Stimulated activated CD8-positive, alpha-beta memory T cell treated with anti-CD3 and anti-CD28 coated beads, Interleukin-15, amount 100 ng/mL, for 48 hours (primary cell): ENCODE measurements around the gene TSPAN15.
"Not testable (repeated sequence)": the region's sequence is repeated elsewhere in the genome, so short reads cannot be mapped to it uniquely, and the experiment has no call there.

ENCODE experiments used
- DNase-seq, 2 donors: peaks; one replicate each; pipeline ENCODE4 v3.0.0-alpha.2; 2020; ENCODE audit warnings: low read depth in 2 of 2

Gene TSPAN15

DNA sequence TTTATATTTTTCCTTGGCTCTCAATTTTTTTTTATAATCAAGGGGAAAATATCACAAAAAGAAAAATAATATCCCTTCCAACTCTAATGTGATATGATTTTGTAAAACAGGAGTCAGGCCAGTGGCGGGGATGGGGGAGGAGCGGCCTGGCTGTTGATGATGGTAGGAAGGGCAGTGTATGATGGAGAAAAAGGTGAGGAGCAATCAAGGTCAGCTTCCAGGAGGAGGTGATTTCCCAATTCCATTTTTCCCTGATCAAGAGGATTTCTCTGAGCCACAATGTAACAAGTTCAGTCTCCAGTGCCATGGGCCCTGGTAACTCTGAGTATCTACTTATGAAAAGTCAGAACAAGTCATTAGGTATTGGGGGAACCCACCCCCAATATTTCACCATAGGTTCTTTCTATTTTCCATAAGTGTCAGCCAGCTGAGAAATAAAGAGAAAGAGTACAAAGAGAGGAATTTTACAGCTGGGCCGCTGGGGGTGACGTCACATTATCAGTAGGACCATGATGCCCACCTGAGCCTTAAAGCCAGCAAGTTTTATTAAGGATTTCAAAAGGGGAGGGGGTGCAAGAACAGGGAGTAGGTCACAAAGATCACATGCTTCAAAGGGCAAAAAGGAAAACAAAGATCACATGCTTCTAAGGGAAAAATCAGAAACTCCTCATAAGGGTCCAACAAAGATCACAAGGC, 37.0 kb downstream of the TSPAN15 start:
- not testable (repeated sequence) for DNase-seq

DNA sequence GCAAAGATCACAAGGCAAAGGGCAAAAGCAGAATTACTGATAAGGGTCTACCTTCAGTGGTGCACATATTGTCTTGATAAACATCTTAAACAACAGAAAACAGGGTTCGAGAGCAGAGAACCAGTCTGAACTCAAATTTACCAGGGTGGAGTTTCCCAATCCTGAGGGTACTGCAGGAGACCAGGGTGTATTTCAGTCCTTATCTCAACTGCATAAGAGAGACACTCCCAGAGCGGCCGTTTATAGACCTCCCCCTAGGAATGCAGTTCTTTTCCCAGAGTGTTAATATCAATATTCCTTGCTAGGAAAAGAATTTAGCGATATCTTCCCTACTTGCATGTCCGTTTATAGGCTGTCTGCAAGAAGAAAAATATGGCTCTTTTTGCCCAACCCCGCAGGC, 37.6 kb downstream of the TSPAN15 start:
- DNase-seq, result not testable (repeated sequence)

DNA sequence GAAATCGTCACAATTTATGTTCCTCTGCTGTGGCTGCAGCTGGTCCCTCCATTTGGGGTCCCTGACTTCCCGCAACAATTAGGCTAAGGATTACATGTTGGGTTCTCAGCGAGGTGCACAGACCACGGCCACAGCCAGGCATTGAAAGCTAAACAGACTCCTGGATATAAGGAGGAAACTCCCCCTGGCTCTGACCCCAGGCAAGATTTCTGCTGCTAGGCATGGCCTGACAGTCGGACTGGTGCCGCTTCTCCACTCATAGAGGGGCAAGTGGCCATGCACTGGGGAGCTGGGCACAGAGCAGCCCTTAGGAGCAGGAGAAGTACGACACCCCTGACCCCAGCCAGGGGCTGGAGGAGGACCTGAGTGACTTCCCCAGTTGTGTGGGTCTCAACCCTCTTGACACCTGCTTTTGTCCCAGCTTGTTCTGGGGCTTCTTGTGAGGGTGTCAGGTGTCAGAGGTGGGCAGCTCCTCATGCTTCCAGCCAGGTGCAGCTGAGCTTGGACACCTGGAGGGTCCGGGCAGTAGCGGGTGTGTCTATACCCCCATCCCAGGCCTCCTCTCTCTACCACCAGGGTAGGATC, 38.3 kb downstream of the TSPAN15 start:
- DNase-seq, result no peak

DNA sequence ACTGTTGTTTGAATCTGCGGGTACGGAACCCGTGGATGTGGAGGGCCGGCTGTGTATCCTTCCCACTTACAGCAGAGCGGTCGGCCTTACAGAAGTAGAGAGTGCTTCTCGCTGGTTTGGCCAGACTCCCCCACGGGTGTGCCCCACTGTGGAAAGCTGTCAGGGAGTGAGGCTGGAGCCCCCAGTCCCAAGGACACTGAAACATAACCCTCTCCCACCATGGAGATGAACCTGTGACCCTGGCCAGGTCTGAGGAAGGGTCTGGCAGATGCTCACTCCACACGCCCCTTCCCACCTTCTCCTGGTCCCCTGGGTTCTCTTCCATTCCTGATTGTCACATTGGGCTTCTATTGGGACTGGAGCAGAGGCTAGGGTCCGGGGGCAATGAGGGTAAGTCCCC, 39.6 kb downstream of the TSPAN15 start:
- no peak for DNase-seq

DNA sequence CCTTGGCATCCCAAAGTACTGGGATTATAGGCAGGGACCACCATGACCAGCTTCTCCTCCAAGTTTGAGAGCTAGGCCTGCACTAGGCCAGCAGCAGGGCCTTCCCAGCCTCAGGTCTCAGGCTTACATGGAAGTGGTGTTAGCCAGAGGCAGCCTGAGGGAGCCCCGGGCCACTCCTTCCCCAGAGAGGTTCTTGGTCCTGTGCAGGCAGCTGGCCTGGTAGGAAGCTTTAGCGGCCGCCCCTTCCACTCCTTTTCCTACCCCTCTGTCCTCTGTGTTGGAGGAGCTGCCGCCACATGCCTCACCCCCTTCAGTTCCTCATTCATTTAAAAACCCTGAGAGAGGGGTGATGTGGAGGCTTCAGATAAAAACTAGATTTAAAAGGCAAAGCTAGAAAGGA, 40.3 kb downstream of the TSPAN15 start:
- DNase-seq, result no peak

DNA sequence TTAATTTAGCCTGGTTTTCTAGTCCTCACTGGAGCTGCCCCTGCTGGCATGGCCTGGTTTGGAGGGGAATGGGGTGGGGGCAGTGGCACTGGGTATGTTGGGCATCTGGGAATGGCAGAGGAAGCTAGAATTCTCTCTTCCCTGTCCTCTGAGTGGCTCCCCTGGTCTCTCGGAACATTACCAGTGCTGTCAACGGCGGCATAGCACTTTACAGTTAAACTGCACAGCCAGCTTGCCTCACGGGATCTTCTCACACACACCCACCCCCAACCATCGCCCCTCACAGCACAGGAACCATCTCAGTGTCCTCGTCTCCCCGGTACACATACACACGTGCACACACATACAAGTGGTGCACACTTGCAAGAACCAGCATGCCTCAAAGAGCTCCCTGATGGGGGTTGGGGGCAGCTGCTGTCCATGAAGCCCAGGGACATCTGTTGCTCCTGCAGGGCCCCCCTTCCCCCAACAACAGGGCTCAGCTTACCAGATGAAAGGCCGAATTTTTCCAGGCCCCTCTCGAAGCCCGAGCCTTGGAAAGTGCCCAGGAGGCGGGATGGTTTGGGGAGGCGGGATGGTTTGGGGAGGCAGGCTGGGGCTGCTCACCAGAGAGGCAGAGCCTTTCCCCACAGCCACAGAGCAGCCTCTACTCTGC, 41.0 kb downstream of the TSPAN15 start:
- DNase-seq, result no peak

DNA sequence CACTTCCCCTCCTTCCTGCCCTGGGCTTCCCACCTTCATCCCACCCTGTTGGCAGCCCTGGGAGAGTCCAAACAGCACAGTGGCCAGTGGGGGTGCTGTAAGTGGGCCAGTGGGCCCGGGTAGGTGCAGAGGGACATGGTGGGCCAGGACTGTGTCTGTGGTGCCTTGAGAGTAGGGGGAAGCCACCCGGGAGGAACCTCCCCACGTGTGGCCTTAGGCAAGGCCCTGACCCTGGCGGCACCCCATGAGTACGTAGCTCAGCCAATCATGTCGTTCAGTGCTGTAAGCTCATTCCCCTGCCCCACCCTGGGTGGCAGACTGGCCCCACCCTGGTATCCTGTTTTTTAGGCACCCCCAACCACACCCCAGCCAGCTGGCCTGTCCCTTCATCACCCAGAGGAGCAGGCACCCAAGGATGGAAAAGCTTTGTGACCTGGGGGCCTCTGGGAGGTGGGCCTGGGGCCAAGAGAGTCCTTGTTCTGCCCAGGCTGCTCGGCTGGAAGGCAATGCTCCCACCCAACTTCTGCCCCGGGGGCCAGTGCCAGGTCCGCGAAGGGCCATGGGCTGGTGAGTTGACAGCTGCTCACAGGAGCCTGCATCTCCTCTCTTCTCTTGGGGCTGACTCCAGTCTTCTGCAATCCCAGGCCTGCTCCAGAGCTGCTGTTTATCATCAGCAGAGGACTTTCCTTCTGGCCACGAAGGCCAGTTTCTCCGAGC, 41.6 kb downstream of the TSPAN15 start:
- no peak for DNase-seq

DNA sequence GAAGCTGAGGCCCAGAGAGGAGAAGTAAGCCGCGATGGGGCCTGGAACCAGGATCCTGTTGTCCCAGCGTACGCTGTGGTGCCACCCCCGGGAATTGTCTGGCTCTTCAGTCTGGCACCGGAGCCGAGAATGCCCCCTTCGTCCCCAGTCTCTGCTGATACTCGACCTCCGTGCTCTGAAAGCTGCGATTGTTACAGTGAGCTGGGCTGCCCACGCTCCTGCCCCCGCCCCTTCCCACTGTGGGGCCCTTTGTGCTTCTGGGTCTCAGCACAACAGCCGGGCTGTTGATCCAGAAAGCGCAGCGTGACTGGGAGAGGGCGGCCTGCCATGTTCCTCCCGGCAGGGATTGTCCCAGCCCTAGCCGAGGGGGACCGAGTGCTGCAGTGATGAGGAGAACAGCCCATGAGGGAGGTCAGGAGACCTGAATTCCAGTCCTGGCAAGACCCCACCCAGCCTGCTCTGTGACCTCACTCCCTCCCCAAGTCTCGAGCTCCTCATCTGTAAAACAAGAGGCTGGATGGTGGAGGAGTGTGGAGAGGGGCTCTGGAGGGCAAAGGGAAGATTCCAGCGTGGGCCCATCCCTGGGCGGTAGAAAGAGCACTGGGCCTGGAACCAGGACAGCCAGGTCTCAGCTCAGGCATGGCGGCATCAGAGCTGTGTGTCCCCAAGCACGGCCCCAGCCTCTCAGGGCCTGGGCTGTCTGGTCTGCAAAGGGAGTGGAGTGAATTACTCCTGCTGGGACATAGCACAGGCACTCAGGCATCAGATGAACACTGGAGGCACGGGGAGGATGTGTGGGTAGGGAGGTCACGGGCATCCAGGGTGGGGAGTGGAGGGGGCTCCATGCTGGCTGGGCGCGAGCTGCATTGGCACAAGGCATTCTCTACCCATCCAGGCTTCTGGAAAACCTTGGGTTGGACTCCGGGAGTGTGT, 43.6 kb downstream of the TSPAN15 start:
- no peak for DNase-seq

DNA sequence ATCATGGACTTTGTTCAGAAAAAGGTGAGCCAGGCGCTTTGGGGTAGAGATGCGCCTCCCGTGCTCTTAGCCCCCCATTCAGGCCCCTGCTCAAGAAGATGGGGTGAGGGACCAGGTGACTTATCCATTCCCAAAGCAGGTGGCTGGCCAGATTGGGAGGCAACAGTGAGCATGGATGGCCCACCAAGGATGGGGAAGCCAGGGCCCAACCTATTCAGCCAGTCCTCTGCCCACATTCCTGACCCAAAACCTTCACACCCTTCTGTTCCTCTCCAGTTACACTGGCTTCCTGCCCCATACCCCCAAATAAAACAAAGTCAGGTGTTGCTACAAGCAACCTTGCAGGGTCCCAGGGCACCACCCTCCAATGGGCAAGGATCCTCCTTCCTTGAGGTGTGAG, 44.4 kb downstream of the TSPAN15 start:
- no peak for DNase-seq

DNA sequence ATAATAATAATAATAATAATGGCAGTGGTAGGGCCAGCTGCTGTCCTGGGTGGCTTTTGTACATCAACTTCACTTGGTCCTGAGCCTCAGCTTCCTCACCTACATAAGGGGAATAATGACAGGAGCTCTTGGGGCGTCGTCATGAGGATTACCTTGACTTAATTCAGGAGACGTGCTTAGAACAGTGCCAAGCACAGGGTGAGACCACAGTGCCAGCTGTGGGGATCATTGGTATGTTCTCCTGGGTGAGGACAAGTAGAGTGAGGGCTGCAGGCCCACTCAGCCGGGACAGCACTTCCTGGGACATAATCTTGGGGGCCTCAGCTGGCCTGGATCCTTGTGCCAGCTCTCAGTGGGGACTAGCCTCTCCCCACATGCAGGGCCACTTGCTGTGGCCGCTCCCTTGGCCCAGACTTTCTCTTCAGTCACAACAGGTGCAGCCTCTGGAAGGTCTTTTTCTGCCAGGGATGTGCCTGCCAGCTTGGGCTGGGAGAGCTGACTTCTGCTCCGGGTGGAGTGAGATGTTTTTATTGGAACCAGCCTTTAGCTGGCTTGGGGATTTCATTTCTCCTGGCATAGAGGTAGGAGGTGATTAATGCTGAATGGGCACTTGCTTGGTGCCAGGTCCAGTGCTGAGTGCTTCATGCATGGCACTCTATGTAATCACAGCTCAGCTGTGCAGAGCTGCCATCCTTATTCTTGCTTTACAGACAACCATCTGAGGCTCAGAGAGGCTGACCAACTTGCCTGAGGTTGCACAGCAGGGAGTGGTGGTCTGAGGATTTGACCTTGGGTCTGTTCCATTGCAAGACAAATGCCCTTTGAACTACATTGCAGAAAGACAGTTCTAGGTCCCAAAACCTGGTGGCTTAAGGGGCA, 45.3 kb downstream of the TSPAN15 start:
- DNase-seq, result no peak

DNA sequence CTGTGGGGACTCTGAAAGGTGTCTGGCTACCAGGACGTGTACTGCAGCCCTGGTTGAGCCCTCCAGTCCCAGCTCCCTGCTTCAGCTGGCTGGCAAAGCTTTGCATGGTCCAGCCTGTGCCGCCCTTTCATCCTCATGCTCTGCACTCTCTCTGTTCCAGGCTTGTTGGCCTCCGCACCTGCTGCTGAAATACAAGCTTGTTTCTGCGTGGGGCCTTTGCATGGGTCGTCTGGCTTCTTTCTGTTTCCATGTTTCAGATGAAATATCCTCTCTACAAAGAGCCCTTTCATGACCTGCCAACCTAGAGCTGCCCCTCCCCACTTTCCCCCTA, 45.9 kb downstream of the TSPAN15 start:
- no peak for DNase-seq

DNA sequence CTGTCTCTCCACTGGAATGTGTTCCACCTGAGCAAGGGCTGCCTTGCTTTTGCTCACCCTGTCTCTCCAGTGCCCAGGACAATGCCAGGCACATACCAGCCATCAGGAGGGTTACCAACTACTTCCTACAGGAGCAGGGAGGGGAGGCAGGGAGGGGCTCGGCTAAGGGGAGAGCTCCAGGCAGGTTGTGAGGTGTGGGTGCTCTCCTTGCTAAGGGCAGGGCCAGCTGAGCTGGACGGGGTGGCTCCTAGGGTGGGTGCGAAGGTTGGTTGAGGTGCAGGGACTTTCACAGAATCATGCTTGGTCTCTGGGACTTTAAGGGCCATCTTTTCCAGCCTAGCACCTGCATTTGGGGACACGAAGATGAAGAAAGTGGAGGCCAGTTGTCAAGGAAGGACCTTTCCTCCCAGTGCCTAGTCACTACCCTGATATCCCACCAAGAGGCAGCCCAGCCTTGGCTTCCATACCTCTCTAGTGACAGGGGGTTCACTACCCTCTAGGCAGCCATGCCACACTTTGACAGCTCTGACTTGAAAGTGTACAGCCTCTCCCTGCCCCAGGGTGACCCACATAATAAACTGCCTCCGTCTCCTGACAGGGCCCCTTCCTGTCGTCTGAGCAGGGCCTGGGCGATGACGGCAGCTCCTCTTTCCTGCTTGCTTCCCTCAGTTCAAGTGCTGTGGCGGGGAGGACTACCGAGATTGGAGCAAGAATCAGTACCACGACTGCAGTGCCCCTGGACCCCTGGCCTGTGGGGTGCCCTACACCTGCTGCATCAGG, 46.5 kb downstream of the TSPAN15 start:
- no peak for DNase-seq

DNA sequence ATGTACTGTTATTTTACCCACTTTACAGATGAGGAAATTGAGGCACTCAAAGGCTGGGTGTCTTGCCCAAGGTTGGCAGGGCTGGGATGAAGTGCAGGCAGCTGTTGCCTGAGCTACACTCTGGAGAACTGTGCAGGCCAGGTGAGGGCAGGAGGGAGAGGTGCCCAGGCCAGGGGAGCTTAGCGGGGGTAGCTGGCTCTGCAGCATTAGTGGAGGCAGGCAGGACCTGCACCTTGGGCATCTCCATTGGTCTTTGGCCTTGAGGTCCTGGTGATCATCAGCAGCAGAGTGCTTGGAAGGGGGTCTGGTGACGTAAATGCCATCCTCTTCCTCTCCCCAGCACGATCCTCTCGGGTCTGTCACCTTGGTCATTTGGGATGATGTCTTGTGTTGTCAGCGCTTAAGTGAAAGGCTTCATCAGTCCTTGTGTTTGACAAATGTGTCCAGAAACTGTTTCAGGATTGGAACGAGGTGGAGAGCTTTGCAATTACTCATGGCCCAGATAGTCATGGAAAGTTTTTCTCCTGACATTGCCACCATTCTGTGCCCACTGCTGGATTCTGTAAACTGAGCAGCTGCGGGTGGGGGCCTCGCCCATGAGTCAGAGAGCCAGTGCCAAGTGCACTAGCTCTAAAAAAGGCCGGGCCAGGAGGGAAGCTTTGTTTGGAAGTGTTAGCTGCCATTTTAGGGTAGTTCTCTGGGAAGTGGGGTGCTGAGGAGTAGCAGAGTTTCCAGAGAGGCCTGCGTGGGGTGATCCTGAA, 47.6 kb downstream of the TSPAN15 start:
- DNase-seq, result no peak

DNA sequence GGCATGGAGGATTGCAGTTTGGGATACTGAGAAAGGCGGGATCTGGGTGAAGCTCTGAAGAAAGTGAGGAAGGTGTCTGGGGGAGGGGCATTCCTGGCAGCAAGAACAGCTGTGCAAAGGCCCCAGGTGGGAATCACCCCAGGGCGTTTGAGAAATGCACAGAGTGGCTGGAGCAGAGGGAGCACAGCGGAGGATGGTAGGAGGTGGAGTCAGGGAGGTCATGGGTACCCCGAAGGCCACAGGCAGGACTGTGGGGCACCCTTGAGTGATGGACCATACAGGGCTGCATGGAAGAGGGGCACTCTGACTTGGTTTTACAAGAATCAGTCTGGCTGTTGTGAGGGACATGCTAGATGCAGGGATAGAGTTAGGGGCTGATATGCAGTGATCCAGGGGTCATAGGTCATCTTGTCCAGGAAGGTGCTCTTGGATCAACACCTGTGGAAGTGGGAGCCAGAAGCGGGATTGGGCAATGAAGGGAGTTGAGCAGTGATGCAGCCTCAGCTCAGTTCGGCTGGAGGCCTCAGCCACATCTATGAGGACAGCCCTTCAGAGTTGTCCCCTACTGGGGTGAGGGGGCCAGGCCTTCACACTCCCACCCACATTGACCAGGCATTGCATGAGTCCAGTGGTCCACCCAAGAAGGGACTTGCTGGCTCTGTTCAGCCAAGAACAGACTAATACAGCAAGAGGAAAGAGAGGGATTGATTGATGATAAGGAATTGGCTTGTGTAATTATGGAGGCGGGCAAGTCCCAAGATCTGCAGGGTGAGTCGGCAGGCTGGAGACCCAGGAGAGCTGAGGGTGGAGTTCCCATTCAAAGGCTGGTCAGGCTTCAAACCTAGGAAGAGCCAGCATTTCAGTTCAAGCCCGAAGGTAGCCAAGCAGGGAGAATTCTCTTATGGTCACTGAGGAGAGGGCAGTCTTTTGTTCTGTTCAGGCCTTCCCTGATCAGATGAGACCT, 48.7 kb downstream of the TSPAN15 start:
- DNase-seq, result no peak

DNA sequence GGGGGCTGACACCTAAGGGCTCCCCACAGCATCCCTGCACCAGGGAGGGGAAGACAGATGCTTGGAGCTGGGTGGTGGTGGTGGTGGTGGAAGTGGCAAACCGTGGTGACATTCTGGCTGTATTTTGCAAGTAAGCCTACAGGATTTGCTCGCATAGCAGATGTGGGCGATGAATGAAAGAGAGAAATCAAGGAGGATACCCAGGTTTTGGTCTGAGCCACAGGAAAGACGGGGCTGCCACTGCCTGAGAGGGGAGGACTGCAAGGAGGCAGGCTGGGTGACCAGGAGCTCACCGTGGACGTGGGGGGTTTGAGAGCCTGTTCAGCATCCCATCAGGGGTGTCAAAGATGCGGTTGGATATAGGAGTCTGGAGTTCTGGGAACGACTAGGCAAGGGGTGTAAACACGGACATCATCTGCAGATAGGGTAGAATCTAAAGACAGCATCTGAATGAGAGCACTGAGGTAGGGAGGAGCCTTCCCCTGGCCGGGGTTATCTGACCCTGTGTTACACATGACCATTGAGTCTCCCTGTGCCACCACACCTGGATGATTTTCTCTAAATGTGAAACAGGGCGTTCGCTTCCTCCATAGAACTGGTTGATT, 49.7 kb downstream of the TSPAN15 start:
- DNase-seq, result no peak

DNA sequence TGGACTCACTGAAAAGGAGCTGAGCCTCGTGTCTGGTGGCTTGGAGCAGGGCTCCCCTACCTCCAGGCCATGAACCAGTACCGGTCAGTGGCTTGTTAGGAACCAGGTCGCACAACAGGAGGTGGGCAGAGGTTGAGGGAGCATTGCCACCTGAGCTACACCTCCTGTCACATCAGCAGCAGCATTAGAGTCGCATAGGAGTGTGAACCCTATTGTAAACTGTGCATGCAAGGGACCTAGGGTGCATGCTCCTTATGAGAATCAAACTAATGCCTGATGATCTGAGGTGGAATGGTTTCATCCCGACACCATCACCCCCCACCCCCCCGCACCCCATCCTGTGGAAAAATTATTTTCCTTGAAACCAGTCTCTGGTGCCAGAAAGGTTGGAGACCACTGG, 50.4 kb downstream of the TSPAN15 start:
- no peak for DNase-seq

DNA sequence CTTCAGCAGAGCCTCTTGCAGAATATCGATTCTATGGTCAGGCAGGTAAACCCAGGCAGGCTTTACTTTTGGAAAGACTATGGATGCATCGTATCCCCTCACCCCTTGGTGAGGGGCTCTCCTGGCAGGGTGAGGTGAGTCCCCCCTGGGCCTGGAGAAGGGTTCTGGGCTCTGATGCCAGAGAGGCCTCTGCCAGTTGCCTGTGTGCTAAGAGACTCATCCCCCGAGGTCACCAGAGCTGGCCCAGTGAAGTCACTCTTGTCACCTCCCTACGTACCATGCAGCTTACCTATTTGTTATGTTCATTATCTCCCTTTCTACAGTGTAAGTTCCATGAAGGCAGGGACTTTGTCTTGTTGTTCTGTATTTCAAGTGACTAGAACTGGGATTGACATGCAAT, 51.3 kb downstream of the TSPAN15 start:
- no peak for DNase-seq
